KMS-11 (cell line): ENCODE measurements around the gene PAPPA2.

Experiments
- H2AFZ ChIP-seq: fragments of 200-600 bp; sonication (generic); 2 replicates; pipeline ENCODE4 v1.6.1; 2016; ENCODE audit warnings: antibody characterized with exemption, mixed run types, low read depth
- H3K27ac ChIP-seq: fragments of 200-600 bp; sonication (generic); 2 replicates; pipeline ENCODE4 v1.6.1; 2016; ENCODE audit warnings: mild to moderate bottlenecking, mixed run types
- H3K27me3 ChIP-seq: fragments of 200-600 bp; sonication (generic); 2 replicates; pipeline ENCODE4 v1.6.1; 2017; ENCODE audit warnings: mild to moderate bottlenecking, low read depth, mixed run types, moderate library complexity; ENCODE audit not compliant: insufficient read depth
- H3K36me3 ChIP-seq: fragments of 200-600 bp; sonication (generic); 2 replicates; pipeline ENCODE4 v1.6.1; 2017; ENCODE audit warnings: mild to moderate bottlenecking, mixed run types; ENCODE audit not compliant: insufficient read depth
- H3K4me1 ChIP-seq: fragments of 200-600 bp; sonication (generic); 2 replicates; pipeline ENCODE4 v1.6.1; 2016; ENCODE audit warnings: mild to moderate bottlenecking, low read depth, mixed run types; ENCODE audit not compliant: poor library complexity, severe bottlenecking
- H3K4me2 ChIP-seq: fragments of 200-600 bp; sonication (generic); 2 replicates; pipeline ENCODE4 v1.7.0; 2016; ENCODE audit warnings: mild to moderate bottlenecking, mixed run types
- H3K4me3 ChIP-seq: fragments of 200-600 bp; sonication (generic); IDR thresholded peaks from 2 replicates; pipeline ENCODE4 v1.6.1; 2017; ENCODE audit warnings: low read depth, low read length, mixed read lengths; ENCODE audit not compliant: insufficient read depth
- H3K79me2 ChIP-seq: fragments of 200-600 bp; sonication (generic); 2 replicates; pipeline ENCODE4 v1.6.1; 2016; ENCODE audit warnings: low read depth, mixed run types; ENCODE audit not compliant: insufficient read depth
- H3K9ac ChIP-seq: fragments of 200-600 bp; sonication (generic); 2 replicates; pipeline ENCODE4 v1.6.1; 2016; ENCODE audit warnings: mild to moderate bottlenecking, mixed run types
- H4K20me1 ChIP-seq: fragments of 200-600 bp; sonication (generic); 2 replicates; pipeline ENCODE4 v1.6.1; 2016; ENCODE audit warnings: mild to moderate bottlenecking, mixed run types; ENCODE audit not compliant: insufficient read depth
- TF ChIP-seq, protein P1 (sequence below): fragments of 200-600 bp; sonication (generic); conservative IDR thresholded peaks from 2 replicates; pipeline ENCODE4 v1.6.1; 2017; ENCODE audit warnings: low read depth, mild to moderate bottlenecking, antibody characterized with exemption, low read length, moderate library complexity, mixed read lengths

The PAPPA2 gene

DNA sequence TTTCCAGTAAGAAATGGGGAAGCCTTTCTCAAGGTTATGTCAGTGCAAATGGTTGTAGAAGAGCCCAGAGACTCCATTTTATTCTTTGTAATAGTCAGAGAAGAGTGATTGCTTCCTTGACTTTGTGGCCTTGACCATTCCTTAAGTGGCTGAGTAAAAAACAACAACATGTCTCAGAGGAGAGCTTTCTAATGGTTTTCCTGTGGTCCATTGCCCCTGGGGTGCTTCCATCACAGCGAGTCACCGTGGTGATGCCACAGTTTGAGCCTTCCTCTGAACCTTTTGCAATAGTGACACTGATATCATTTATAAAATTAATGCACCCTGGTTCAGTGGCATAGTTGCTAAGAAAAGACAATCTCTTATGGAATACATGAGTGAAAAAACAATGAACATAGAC, 38.6 kb downstream of the PAPPA2 start:
- Histone ChIP-seq H3K27me3 (no peaks in the 10 kb centered on the region), H3K27ac (no peak overlapping the region), H3K4me3 (no peak overlapping the region), H3K79me2 (no peaks in the 10 kb centered on the region), H2AFZ (no peak overlapping the region), H3K4me2 (no peak overlapping the region), H4K20me1 (no peaks in the 10 kb centered on the region), H3K36me3 (no peaks in the 10 kb centered on the region), H3K4me1 (no peaks in the 10 kb centered on the region), H3K9ac (no peak overlapping the region)
- TF ChIP-seq, protein P1, sequence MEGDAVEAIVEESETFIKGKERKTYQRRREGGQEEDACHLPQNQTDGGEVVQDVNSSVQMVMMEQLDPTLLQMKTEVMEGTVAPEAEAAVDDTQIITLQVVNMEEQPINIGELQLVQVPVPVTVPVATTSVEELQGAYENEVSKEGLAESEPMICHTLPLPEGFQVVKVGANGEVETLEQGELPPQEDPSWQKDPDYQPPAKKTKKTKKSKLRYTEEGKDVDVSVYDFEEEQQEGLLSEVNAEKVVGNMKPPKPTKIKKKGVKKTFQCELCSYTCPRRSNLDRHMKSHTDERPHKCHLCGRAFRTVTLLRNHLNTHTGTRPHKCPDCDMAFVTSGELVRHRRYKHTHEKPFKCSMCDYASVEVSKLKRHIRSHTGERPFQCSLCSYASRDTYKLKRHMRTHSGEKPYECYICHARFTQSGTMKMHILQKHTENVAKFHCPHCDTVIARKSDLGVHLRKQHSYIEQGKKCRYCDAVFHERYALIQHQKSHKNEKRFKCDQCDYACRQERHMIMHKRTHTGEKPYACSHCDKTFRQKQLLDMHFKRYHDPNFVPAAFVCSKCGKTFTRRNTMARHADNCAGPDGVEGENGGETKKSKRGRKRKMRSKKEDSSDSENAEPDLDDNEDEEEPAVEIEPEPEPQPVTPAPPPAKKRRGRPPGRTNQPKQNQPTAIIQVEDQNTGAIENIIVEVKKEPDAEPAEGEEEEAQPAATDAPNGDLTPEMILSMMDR, result no peak

DNA sequence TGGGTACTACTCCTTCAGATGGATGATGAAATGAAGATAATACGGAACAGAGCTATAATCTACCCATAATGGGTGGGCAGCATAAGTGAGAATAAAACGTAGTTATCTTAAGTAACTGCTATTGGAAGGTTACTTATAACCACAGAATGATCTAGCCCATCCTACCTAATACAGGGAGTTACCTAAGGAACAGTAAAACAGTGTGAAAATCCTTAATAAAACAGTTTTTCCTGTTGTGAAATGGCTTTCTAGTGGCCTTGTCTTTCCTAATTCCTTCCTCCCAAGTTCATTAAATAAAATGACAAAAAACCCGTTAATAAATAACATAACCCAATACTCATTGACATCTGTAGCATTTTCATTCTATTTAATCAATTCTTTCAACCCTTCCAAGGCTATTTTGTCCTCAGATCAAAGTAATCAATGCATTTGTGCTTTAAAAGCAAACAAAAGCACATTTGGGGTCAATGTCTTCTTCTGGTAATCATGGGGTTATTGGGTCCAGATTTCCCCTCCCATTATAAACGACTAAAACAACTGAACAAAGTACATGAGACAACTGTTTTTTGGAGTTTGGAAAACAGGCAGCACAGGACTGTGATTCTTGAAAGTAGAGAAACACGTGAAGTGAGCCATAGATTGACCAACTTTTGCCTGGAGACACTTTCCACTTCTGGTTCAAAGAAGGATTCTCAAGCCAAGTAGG, 42.0 kb downstream of the PAPPA2 start:
- Histone ChIP-seq H2AFZ (no peak overlapping the region), H3K27me3 (no peaks in the 10 kb centered on the region), H3K4me3 (no peak overlapping the region), H3K9ac (no peak overlapping the region), H4K20me1 (no peaks in the 10 kb centered on the region), H3K4me1 (no peaks in the 10 kb centered on the region), H3K79me2 (no peaks in the 10 kb centered on the region), H3K4me2 (no peak overlapping the region), H3K27ac (no peak overlapping the region), H3K36me3 (no peaks in the 10 kb centered on the region)
- TF ChIP-seq, protein P1, result no peak

DNA sequence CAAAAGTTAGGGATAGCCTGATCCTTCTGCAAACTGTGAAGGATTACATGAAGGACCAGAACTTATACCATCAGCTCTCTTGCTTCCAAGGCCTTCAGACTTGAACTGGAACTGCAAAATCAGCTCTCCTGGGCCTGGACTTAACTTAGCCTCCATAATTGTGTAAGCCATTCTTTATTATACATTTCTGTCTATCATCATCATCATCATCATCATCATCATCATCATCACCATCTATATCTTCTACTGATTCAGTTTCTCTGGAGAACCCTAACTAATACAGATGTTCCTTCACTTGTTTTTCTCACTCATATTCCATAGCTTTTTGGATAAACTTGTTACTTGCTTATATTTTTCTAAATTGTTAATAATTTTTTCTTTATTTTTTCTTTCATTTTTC, 50.0 kb downstream of the PAPPA2 start:
- Histone ChIP-seq H3K27me3 (no peaks in the 10 kb centered on the region), H3K27ac (no peak overlapping the region), H3K9ac (no peak overlapping the region), H4K20me1 (no peaks in the 10 kb centered on the region), H3K79me2 (no peaks in the 10 kb centered on the region), H3K4me3 (no peak overlapping the region), H3K36me3 (no peaks in the 10 kb centered on the region), H3K4me2 (no peak overlapping the region), H3K4me1 (peaks cover 31% of the 10 kb centered on the region), H2AFZ (no peak overlapping the region)
- TF ChIP-seq, protein P1, result no peak

DNA sequence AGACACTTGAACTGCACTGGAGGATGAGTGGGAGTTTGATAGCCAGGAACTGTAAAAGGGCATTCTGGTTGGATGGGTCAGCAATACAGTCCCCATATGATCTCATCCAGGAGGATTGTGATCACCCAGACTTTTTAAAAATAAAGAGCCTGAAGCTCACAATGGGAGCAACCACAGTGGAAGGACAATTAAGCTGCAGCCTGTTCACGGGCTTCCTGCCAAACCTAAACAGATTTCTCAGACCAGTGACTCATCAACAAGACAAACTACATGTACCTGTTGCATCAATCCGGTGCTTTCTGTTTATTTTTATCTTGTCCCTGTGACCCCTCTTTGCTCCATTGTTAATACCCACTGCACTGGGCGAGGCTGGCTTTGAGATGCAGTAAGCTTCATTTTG, 52.3 kb downstream of the PAPPA2 start:
- TF ChIP-seq, protein P1, result no peak
- H3K4me2 ChIP-seq, result peak overlapping the region; percentile 6; the same call in 1 of the 2 replicates
- peaks cover 35% of the 10 kb centered on the region for H3K4me1 ChIP-seq
- H4K20me1 ChIP-seq, result no peaks in the 10 kb centered on the region
- H3K27ac ChIP-seq, result no peak overlapping the region
- no peak overlapping the region for H3K4me3 ChIP-seq
- H3K79me2 ChIP-seq, result no peaks in the 10 kb centered on the region
- H3K27me3 ChIP-seq, result no peaks in the 10 kb centered on the region
- H3K9ac ChIP-seq, result no peak overlapping the region
- no peaks in the 10 kb centered on the region for H3K36me3 ChIP-seq
- 0 out of 2 replicates have a peak overlapping the region, but pooled peaks have one; percentile 3 for H2AFZ ChIP-seq
